Measurements from ENCODE around the gene SLC38A10. TPM values are rescaled to one million over a fixed set of nuclear protein-coding genes. Genes with fewer than 3 reads are reported as not detected.

Gene SLC38A10
- total RNA-seq, 1 donor from 2014 or later: 120 TPM

GRCh38 chr17:81206657-81207056 is 88.5 kb downstream of the SLC38A10 start:
- Mint-ChIP-seq H3K27me3 (ENCODE audit: unreplicated experiment) (no peaks in the 10 kb centered on the region), H3K4me3 (ENCODE audit: unreplicated experiment) (no peak overlapping the region), H3K4me1 (ENCODE audit: unreplicated experiment) (peaks cover 3% of the 10 kb centered on the region), H3K36me3 (ENCODE audit: unreplicated experiment) (no peaks in the 10 kb centered on the region), H3K9me3 (ENCODE audit: unreplicated experiment) (no peaks in the 10 kb centered on the region), H3K27ac (ENCODE audit: unreplicated experiment) (no peak overlapping the region)
- TF ChIP-seq CTCF (IDR thresholded peaks at IDR 0.05): no peak
- no peak for DNase-seq (ENCODE audit: extremely low spot score, unreplicated experiment)

GRCh38 chr17:81206166-81206565 is 88.9 kb downstream of the SLC38A10 start:
- H3K4me1 Mint-ChIP-seq (ENCODE audit: unreplicated experiment): peaks cover 3% of the 10 kb centered on the region
- no peak for DNase-seq (ENCODE audit: extremely low spot score, unreplicated experiment)
- no peaks in the 10 kb centered on the region for H3K36me3 Mint-ChIP-seq (ENCODE audit: unreplicated experiment)
- TF ChIP-seq CTCF (IDR thresholded peaks at IDR 0.05): no peak
- no peak overlapping the region for H3K4me3 Mint-ChIP-seq (ENCODE audit: unreplicated experiment)
- H3K27ac Mint-ChIP-seq (ENCODE audit: unreplicated experiment): no peak overlapping the region
- H3K9me3 Mint-ChIP-seq (ENCODE audit: unreplicated experiment): no peaks in the 10 kb centered on the region
- no peaks in the 10 kb centered on the region for H3K27me3 Mint-ChIP-seq (ENCODE audit: unreplicated experiment)

- DNase-seq (ENCODE audit: extremely low spot score, unreplicated experiment): no peak
- no peaks in the 10 kb centered on the region for H3K9me3 Mint-ChIP-seq (ENCODE audit: unreplicated experiment)
- H3K27ac Mint-ChIP-seq (ENCODE audit: unreplicated experiment): no peak overlapping the region
- no peak for TF ChIP-seq CTCF (IDR thresholded peaks at IDR 0.05)
- no peak overlapping the region for H3K4me3 Mint-ChIP-seq (ENCODE audit: unreplicated experiment)
- H3K27me3 Mint-ChIP-seq (ENCODE audit: unreplicated experiment): no peaks in the 10 kb centered on the region
- no peaks in the 10 kb centered on the region for H3K4me1 Mint-ChIP-seq (ENCODE audit: unreplicated experiment)
- H3K36me3 Mint-ChIP-seq (ENCODE audit: unreplicated experiment): no peaks in the 10 kb centered on the region
Observed at GRCh38 chr17:81204578-81204977, 90.5 kb downstream of the SLC38A10 start.

GRCh38 chr17:81203136-81203535 is 92.0 kb downstream of the SLC38A10 start:
- H3K27ac Mint-ChIP-seq (ENCODE audit: unreplicated experiment): no peak overlapping the region
- TF ChIP-seq CTCF (IDR thresholded peaks at IDR 0.05): no peak
- DNase-seq (ENCODE audit: extremely low spot score, unreplicated experiment): no peak
- no peaks in the 10 kb centered on the region for H3K9me3 Mint-ChIP-seq (ENCODE audit: unreplicated experiment)
- H3K4me1 Mint-ChIP-seq (ENCODE audit: unreplicated experiment): no peaks in the 10 kb centered on the region
- H3K27me3 Mint-ChIP-seq (ENCODE audit: unreplicated experiment): no peaks in the 10 kb centered on the region
- no peaks in the 10 kb centered on the region for H3K36me3 Mint-ChIP-seq (ENCODE audit: unreplicated experiment)
- no peak overlapping the region for H3K4me3 Mint-ChIP-seq (ENCODE audit: unreplicated experiment)

GRCh38 chr17:81202318-81202717 is 92.8 kb downstream of the SLC38A10 start:
- no peak overlapping the region for H3K4me3 Mint-ChIP-seq (ENCODE audit: unreplicated experiment)
- H3K9me3 Mint-ChIP-seq (ENCODE audit: unreplicated experiment): no peaks in the 10 kb centered on the region
- no peaks in the 10 kb centered on the region for H3K27me3 Mint-ChIP-seq (ENCODE audit: unreplicated experiment)
- TF ChIP-seq CTCF (IDR thresholded peaks at IDR 0.05): no peak
- H3K4me1 Mint-ChIP-seq (ENCODE audit: unreplicated experiment): no peaks in the 10 kb centered on the region
- no peaks in the 10 kb centered on the region for H3K36me3 Mint-ChIP-seq (ENCODE audit: unreplicated experiment)
- DNase-seq (ENCODE audit: extremely low spot score, unreplicated experiment): no peak
- no peak overlapping the region for H3K27ac Mint-ChIP-seq (ENCODE audit: unreplicated experiment)

Data from osteocyte (in vitro differentiated cells).